ENCODE results near the gene HOXA13.

The HOXA13 gene

GRCh38 chr7:27238979-27239386, 39.1 kb upstream of the HOXA13 start:
- no peak overlapping the region for H3K27ac ChIP-seq
- H3K4me3 ChIP-seq, result no peak overlapping the region

- Histone ChIP-seq H3K4me3 (no peak overlapping the region), H3K27ac (no peak overlapping the region)
Observed at GRCh38 chr7:27237735-27238334, 37.9 kb upstream of the HOXA13 start.

DNA sequence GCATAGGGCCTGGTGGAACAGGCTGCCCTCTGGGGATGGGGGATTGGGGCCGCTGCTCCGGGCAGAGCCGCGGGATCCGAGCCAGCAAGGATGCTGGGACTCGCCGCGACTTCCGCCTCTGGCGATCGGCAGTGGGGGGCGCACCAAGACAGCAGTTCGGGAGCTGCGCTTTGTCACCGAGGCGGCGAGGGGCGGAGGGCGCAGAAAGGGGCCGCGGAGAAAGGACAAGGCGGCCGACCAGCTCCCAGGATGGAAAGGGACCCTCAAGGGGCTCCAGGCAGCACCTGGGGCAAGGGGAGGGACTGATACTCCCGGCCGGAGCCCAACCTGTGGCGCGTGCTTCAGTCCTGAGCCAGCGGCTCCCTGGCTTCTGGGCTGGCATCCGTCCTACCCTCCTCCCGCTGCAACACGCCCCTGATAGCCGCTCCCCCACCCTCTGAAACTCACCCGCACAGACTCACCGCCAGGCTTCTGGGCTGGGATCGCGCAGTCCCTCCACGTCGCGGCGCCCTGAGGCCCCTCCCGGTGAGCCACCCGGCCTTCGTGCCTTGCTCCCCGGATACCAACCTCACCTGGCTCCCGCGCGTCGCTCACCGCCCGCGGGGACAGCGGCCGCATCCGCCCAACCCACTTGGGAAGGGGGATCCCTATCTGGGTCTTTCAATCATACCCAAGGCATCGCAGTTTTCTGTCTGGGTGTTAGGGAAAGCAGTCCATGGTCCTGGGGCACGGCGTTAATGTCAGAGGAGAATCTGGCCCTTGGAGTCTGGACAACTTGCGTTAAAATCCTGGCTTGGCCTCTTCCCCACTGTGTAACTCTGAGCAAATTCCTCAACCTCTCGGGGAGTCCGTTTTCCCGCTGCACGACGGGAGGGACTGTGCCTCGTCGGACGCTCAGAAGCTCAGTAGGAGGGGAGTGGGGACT, 35.8 kb upstream of the HOXA13 start:
- Histone ChIP-seq H3K4me3 (peak overlapping the region in 6 of 7 experiments; percentile 5 to 36 (median 18)), H3K27ac (no peak overlapping the region)

- Histone ChIP-seq H3K27ac (no peak overlapping the region), H3K4me3 (no peak overlapping the region)
Observed at GRCh38 chr7:27229448-27229847, 29.6 kb upstream of the HOXA13 start.

GRCh38 chr7:27224983-27225934, 25.4 kb upstream of the HOXA13 start:
- no peak overlapping the region for H3K4me3 ChIP-seq
- no peak overlapping the region for H3K27ac ChIP-seq

- no peak overlapping the region for H3K27ac ChIP-seq
- no peak overlapping the region for H3K4me3 ChIP-seq
Observed at GRCh38 chr7:27223941-27224575, 24.2 kb upstream of the HOXA13 start.

DNA sequence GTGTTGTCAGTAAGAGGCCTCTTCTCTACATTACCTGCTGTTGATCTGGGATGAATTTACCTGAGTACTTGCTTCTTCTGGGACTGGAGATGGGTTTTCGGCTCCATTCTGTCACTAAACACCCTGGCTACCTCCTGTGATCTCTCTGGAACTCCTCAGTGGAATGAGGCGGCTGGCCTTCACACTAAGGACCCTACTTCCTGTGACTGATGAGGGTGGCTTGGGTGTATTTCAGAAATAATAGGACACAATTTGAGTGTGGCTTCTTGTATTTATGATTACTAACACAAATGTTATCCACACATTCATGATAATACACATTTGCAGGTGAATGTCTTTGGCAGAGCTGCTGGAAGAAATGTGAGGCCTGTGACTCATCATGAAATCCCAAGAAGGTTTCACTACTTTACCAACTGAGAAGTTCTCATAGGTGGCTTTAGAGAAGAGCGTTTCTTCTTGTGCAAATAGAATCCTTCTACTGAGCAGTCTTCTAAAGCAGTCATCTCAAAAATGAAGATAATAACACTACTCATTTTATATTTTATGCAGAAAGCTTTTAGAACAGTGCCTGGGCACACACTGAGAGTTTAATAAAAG, 21.4 kb upstream of the HOXA13 start:
- H3K4me3 ChIP-seq, result no peak overlapping the region
- H3K27ac ChIP-seq, result no peak overlapping the region

- Histone ChIP-seq H3K27ac (no peak overlapping the region), H3K4me3 (no peak overlapping the region)
Observed at GRCh38 chr7:27220440-27220955, 20.6 kb upstream of the HOXA13 start.

- H3K27ac ChIP-seq, result no peak overlapping the region
- H3K4me3 ChIP-seq, result no peak overlapping the region
Observed at GRCh38 chr7:27219821-27220220, 19.9 kb upstream of the HOXA13 start.

- Histone ChIP-seq H3K4me3 (no peak overlapping the region), H3K27ac (no peak overlapping the region)
Observed at GRCh38 chr7:27217951-27218350, 18.1 kb upstream of the HOXA13 start.

GRCh38 chr7:27215356-27215755, 15.5 kb upstream of the HOXA13 start:
- H3K4me3 ChIP-seq, result no peak overlapping the region
- no peak overlapping the region for H3K27ac ChIP-seq

DNA sequence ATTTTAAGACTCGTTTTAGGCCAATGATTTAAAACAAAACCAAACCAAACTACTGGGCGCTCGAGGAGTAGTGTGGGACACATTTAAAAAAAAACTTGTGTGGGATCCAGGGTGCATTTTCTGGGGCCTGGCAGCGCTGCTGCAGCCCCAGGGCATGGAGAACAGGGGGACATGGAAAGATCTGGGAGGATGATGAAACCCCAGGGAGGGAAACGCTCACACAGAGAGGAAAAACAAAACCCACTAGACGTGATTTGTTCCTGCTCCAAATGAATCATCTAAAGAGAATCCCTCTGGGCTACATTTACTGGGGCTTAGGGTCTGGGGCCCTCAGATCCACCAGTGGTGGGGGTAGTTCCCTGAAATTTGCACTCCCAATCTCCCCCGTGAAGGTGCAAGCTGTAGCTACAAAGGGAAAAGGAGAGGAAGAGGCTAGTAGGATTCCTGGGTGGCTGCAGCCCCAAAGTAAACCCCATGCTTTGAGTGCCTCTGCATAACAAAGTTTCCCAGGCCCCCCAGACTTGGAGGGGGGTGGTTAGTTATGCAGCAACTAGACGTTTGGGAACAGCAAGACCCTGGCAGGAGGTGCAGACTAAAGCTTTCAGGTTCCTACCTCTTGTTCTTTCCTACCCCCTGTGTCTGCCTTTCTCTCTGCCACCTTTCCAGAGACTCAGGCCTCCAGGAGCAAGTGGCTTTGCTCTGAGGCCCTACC, 14.5 kb upstream of the HOXA13 start:
- no peak overlapping the region for H3K4me3 ChIP-seq
- no peak overlapping the region for H3K27ac ChIP-seq

GRCh38 chr7:27213433-27214238, 13.7 kb upstream of the HOXA13 start:
- Histone ChIP-seq H3K27ac (no peak overlapping the region), H3K4me3 (no peak overlapping the region)

DNA sequence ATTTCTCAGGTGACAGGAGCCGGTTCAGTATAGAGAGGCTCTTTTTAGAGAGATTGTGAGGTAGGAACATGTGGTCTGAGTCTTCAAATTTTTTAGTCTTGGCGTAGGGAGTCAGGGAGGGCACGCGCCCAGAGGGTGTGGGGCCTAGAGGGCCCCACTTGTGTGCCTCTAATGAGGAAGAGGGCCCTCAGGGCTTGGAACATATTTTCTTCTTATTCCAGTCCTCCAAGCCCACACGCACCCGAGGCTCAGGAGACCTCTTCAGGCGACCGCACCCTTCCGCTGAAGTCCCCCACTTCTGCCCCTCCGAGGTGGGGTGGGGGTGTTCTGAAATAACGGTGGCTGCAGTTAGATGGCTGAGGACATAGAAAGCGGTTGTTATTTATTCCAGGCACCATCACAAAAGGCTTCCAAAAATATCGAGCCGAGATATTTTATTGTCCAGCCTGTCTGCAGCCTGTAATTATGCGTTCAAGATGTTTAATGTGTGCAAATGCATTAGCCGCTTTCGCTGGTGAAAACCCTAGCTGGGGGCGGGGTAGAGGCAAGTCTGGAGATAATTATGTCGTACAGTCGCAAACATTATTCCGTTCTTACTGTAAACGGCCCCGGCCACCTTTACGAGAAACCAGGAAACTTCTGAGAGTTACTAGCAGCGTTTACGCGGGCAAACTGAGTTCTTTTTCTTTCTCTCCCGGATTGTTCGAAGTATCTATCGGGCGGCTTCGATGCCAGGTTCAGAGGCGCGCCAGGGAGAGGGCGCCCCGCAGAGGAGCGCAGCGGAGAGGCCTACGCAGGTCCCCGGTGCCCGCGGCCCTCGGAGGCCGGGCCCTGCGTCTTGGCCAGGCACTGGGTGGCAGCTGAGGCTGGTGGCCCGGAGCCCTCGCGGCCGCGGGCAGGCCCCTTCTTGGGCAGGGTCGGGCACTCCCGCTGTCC, 12.9 kb upstream of the HOXA13 start:
- H3K27ac ChIP-seq, result no peak overlapping the region
- H3K4me3 ChIP-seq, result no peak overlapping the region

- Histone ChIP-seq H3K27ac (no peak overlapping the region), H3K4me3 (no peak overlapping the region)
Observed at GRCh38 chr7:27211764-27212204, 11.9 kb upstream of the HOXA13 start.

- no peak overlapping the region for H3K27ac ChIP-seq
- H3K4me3 ChIP-seq, result no peak overlapping the region
Observed at GRCh38 chr7:27211084-27211446, 11.2 kb upstream of the HOXA13 start.
